Measurements from ENCODE around the gene ELOVL3. TPM values are rescaled to one million over a fixed set of nuclear protein-coding genes. Genes with fewer than 3 reads are reported as not detected.
A peak's percentile ranks its signal among the peaks of the same experiment; 100 is the strongest.

Gene ELOVL3
- total RNA-seq, 2 experiments from 2014 or later: 0.48 TPM; not detected in 1

DNA sequence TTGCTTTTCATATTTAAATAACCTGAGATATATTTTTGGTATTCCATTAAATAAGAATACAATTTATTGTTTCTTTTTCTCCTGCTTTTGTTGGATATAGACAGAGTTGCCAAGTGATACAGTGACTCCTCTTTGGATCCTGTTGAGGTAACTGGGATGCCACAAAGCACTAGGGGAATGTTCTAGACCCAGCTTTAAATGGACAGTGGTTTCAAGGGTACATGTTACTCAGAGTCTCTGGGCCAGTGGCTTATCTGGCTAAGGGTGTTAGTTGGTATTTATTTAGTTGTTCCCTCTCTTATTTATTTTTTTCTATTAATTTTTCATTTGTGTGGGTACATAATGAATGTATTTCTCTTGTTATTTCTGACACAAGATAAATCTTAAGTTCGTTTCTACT is 28.3 kb downstream of the ELOVL3 start:
- H3K4me2 ChIP-seq (ENCODE audit: low read length): no peak overlapping the region
- H3K27ac ChIP-seq (ENCODE audit: low read depth, low read length, poor library complexity, severe bottlenecking): no peak overlapping the region
- H3K4me1 ChIP-seq (ENCODE audit: insufficient read depth, low read length, poor library complexity, severe bottlenecking): no peaks in the 10 kb centered on the region
- H3K9me2 ChIP-seq (ENCODE audit: insufficient read depth, low read length): no peaks in the 10 kb centered on the region
- POLR2A ChIA-PET: no interaction called here
- BruUV-seq (replicated peaks): no TSS peak
- intact Hi-C loops (cut with micrococcal nuclease; ENCODE audit: unreplicated experiment): no loop called here
- CTCF ChIA-PET (ENCODE audit: unreplicated experiment): no interaction called here
- H4K20me1 ChIP-seq (ENCODE audit: insufficient read depth, low read length): no peaks in the 10 kb centered on the region
- TF ChIP-seq EZH2phosphoT487 (IDR thresholded peaks at IDR 0.05; ENCODE audit: borderline replicate concordance, low read depth, low read length): no peak
- TF ChIP-seq, protein P1, sequence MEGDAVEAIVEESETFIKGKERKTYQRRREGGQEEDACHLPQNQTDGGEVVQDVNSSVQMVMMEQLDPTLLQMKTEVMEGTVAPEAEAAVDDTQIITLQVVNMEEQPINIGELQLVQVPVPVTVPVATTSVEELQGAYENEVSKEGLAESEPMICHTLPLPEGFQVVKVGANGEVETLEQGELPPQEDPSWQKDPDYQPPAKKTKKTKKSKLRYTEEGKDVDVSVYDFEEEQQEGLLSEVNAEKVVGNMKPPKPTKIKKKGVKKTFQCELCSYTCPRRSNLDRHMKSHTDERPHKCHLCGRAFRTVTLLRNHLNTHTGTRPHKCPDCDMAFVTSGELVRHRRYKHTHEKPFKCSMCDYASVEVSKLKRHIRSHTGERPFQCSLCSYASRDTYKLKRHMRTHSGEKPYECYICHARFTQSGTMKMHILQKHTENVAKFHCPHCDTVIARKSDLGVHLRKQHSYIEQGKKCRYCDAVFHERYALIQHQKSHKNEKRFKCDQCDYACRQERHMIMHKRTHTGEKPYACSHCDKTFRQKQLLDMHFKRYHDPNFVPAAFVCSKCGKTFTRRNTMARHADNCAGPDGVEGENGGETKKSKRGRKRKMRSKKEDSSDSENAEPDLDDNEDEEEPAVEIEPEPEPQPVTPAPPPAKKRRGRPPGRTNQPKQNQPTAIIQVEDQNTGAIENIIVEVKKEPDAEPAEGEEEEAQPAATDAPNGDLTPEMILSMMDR (conservative IDR thresholded peaks at IDR 0.05; ENCODE audit: low read length): no peak
- DNase-seq (ENCODE audit: low spot score): no peak
- H3K9me3 ChIP-seq (ENCODE audit: low read length): no peaks in the 10 kb centered on the region
- no peak overlapping the region for H3K4me3 ChIP-seq (ENCODE audit: low read depth, low read length, poor library complexity, severe bottlenecking)
- H2AFZ ChIP-seq (ENCODE audit: low read length): no peak overlapping the region
- peaks cover 63% of the 10 kb centered on the region; the same call in 1 of the 2 replicates for H3K79me2 ChIP-seq (ENCODE audit: insufficient read depth, low read depth, low read length)
- peaks cover 42% of the 10 kb centered on the region for H3K36me3 ChIP-seq (ENCODE audit: insufficient read depth, low read length)

DNA sequence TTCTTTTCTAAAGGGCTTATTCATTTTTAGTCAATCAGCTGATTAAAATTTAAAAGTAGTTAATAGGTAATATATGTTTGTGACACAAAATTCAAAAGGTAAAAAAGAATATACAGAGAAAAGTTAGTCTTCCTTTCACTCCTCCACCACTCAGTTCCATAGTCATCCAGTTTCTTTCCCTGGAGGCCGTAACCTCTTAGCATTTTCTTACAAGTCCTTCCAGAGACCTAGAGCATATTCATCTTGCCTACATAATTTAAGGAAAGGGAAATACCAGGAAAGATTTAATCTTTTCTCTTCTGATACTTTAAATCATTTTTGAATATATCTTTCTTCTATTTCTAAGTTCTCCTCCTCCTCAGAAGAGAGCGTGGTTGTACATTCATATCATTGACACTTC is 29.3 kb downstream of the ELOVL3 start:
- no peaks in the 10 kb centered on the region for H3K9me3 ChIP-seq (ENCODE audit: low read length)
- H3K36me3 ChIP-seq (ENCODE audit: insufficient read depth, low read length): peaks cover 44% of the 10 kb centered on the region
- intact Hi-C loops (cut with micrococcal nuclease; ENCODE audit: unreplicated experiment): no loop called here
- no peak overlapping the region for H3K4me2 ChIP-seq (ENCODE audit: low read length)
- no peak overlapping the region for H3K4me3 ChIP-seq (ENCODE audit: low read depth, low read length, poor library complexity, severe bottlenecking)
- TF ChIP-seq, protein P1 (conservative IDR thresholded peaks at IDR 0.05; ENCODE audit: low read length): no peak
- TF ChIP-seq EZH2phosphoT487 (IDR thresholded peaks at IDR 0.05; ENCODE audit: borderline replicate concordance, low read depth, low read length): no peak
- H3K79me2 ChIP-seq (ENCODE audit: insufficient read depth, low read depth, low read length): peaks cover 53% of the 10 kb centered on the region; the same call in 1 of the 2 replicates
- no peak for DNase-seq (ENCODE audit: low spot score)
- CTCF ChIA-PET (ENCODE audit: unreplicated experiment): no interaction called here
- no TSS peak for BruUV-seq (replicated peaks)
- H2AFZ ChIP-seq (ENCODE audit: low read length): no peak overlapping the region
- no peaks in the 10 kb centered on the region for H3K4me1 ChIP-seq (ENCODE audit: insufficient read depth, low read length, poor library complexity, severe bottlenecking)
- H3K27ac ChIP-seq (ENCODE audit: low read depth, low read length, poor library complexity, severe bottlenecking): no peak overlapping the region
- POLR2A ChIA-PET: no interaction called here
- no peaks in the 10 kb centered on the region for H4K20me1 ChIP-seq (ENCODE audit: insufficient read depth, low read length)
- H3K9me2 ChIP-seq (ENCODE audit: insufficient read depth, low read length): no peaks in the 10 kb centered on the region

- CTCF ChIA-PET (ENCODE audit: unreplicated experiment): no interaction called here
- H3K36me3 ChIP-seq (ENCODE audit: insufficient read depth, low read length): peaks cover 68% of the 10 kb centered on the region
- TF ChIP-seq, protein P1 (conservative IDR thresholded peaks at IDR 0.05; ENCODE audit: low read length): no peak
- no peak for TF ChIP-seq EZH2phosphoT487 (IDR thresholded peaks at IDR 0.05; ENCODE audit: borderline replicate concordance, low read depth, low read length)
- H3K4me2 ChIP-seq (ENCODE audit: low read length): no peak overlapping the region
- H3K79me2 ChIP-seq (ENCODE audit: insufficient read depth, low read depth, low read length): peaks cover 17% of the 10 kb centered on the region; the same call in 1 of the 2 replicates
- H3K9me2 ChIP-seq (ENCODE audit: insufficient read depth, low read length): no peaks in the 10 kb centered on the region
- no peak overlapping the region for H3K27ac ChIP-seq (ENCODE audit: low read depth, low read length, poor library complexity, severe bottlenecking)
- no peaks in the 10 kb centered on the region for H3K9me3 ChIP-seq (ENCODE audit: low read length)
- POLR2A ChIA-PET: interaction anchor here (0.6 kb wide), 1 partner anchor 11 kb away, joined by 3 read pairs; no protein-coding TSS in a partner anchor
- H3K4me1 ChIP-seq (ENCODE audit: insufficient read depth, low read length, poor library complexity, severe bottlenecking): no peaks in the 10 kb centered on the region
- H3K4me3 ChIP-seq (ENCODE audit: low read depth, low read length, poor library complexity, severe bottlenecking): no peak overlapping the region
- H2AFZ ChIP-seq (ENCODE audit: low read length): no peak overlapping the region
- intact Hi-C loops (cut with micrococcal nuclease; ENCODE audit: unreplicated experiment): no loop called here
- BruUV-seq (replicated peaks): TSS peak; percentile 29
- DNase-seq (ENCODE audit: low spot score): no peak
- no peaks in the 10 kb centered on the region for H4K20me1 ChIP-seq (ENCODE audit: insufficient read depth, low read length)
These were observed 35.1 kb downstream of the ELOVL3 start for GRCh38 chr10:102261196-102261595.

Measured in OCI-LY7 (cell line).